HG03159 (cell line): ENCODE results near the gene SNAPC2.
"Not testable (repeated sequence)": the region's sequence is repeated elsewhere in the genome, so short reads cannot be mapped to it uniquely, and the experiment has no call there.

Source experiments
- ATAC-seq: cut with Tn5 transposase; IDR thresholded peaks from one replicate; pipeline ENCODE4 v1.9.1; 2021; ENCODE audit warnings: mild to moderate bottlenecking, moderate library complexity; ENCODE audit not compliant: unreplicated experiment

SNAPC2 gene

GRCh38 chr19:7920519-7921301, 572 bp downstream of the SNAPC2 start:
- ATAC-seq: peak; percentile 41

GRCh38 chr19:7921302-7921966, 1.3 kb downstream of the SNAPC2 start:
- ATAC-seq: no peak

- ATAC-seq: no peak
Measured at GRCh38 chr19:7921967-7922835, 2.1 kb downstream of the SNAPC2 start.

GRCh38 chr19:7922836-7923195, 2.7 kb downstream of the SNAPC2 start:
- no peak for ATAC-seq

- ATAC-seq: no peak
Measured at GRCh38 chr19:7923295-7924191, 3.4 kb downstream of the SNAPC2 start.

- ATAC-seq: no peak
Measured at GRCh38 chr19:7924241-7924640, 4.1 kb downstream of the SNAPC2 start.

- no peak for ATAC-seq
Measured at GRCh38 chr19:7924651-7925170, 4.6 kb downstream of the SNAPC2 start.

- no peak for ATAC-seq
Measured at GRCh38 chr19:7925171-7925851, 5.2 kb downstream of the SNAPC2 start.

- ATAC-seq: no peak
Measured at GRCh38 chr19:7926021-7926726, 6.0 kb downstream of the SNAPC2 start, which contains the start of gene CTXN1. Gene CTXN1 (minus strand): TSS chr19:7926135. CDS start chr19:7925538, 597 bp downstream.

- ATAC-seq: no peak
Measured at GRCh38 chr19:7926727-7927604, 6.8 kb downstream of the SNAPC2 start.

GRCh38 chr19:7927605-7928333, 7.6 kb downstream of the SNAPC2 start:
- no peak for ATAC-seq

GRCh38 chr19:7928334-7928706, 8.2 kb downstream of the SNAPC2 start:
- no peak for ATAC-seq

- no peak for ATAC-seq
Measured at GRCh38 chr19:7928741-7929701, 8.9 kb downstream of the SNAPC2 start.

GRCh38 chr19:7930030-7930429, 9.9 kb downstream of the SNAPC2 start:
- not testable (repeated sequence) for ATAC-seq

GRCh38 chr19:7930765-7931164, 10.6 kb downstream of the SNAPC2 start:
- ATAC-seq: no peak
